K562 treated with DMSO at 1 percent for 24 hours (cell line): Measurements from ENCODE around the gene MYL12B. TPM values are rescaled to one million over a fixed set of nuclear protein-coding genes. Genes with fewer than 3 reads are reported as not detected.

Experiments
- total RNA-seq: library from RNA; unstranded; fragments of 300-600 nt; gene quantifications from 2 replicates; pipeline ENCODE4 v1.2.3, GENCODE V29; 2022; ENCODE audit warnings: low read depth; ENCODE audit not compliant: insufficient read depth

MYL12B gene
- 264 and 283 TPM in 2 replicates for total RNA-seq

DNA sequence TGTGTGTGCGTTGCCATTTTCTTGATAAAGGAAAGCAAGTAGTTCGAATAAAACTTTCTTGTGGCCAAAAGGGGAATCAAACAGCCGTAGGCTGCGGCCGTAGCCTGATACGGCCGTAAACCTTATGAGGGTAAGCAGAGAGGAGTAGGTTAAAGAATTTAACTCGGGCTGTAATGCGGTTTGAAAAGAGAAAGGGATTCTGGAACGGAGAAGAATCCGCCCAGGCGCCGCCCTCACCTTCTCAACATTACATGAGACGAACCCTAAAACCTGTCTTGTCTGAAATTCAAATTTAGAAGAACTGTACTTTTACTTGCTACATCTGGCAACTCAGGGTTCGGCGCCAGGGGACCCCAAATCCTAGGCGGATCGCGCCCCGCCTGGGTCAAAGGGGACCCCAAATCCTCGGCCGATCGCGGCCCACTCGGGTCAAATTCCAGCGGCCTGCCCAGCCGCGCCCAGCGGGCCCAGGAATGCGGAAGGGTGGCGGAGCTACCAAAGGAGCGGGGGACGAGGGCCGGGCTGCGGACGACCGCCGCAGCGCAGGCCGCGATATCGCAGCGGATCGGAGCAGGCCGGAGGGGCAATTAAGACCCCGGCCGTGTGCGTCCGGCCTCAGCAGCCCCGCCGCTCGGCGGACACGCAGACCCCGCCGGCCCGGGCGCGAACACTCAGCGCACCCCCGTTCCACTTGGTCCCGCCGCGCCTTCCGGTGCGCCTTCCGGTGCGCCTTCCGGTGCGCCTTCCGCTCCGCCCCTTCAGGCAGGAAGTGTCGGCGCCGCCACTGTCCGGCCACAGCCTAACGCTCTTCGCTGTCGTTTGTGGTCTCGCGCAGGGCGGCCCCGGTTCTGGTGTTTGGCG is at the start of gene MYL12B:
MYL12B (plus strand) TSS at position 761 of the 861 bp plus-strand sequence. CDS start 10,766 bp downstream, outside the sequence.

DNA sequence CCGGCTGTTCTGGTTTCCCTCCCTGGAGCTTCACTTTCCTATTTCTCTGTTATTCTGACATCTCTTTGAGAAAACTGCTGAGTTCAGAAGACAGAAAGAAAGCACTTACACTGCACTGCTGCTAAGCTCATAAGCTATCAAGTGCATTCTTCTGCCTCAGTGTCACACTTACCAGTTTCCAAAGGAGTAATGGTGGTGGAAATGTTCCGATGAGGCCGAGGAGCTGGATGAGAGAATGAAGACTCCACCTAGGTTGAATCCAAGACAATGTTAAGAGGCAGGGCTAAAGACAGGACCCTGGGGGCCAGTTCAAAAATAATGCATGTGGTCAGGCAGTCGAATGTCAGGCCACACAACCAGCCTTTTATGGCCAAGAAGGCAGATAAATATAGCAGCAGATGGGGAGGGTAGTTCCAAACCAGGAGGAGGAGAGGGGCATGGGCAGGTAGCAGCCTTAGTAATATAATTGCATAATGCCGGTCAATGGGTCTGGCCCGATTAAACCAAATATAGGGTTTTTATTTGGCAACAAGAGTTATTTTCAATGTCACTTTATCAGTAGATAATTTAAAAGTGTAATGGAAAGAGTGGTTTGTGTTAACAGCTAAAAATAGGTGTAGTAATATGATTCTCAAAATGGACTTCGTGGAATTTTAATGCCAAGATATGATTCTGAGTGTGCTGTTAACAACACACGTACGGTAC is 42.1 kb upstream of the MYL12B start, which contains the start of gene MYOM1:
MYOM1 (minus strand) TSS at position 338 of the 705 bp plus-strand sequence. CDS start 4,745 bp downstream, outside the sequence.

GRCh38 chr18:3247240-3248061 is 14.5 kb upstream of the MYL12B start, which contains the start of gene MYL12A:
Gene MYL12A, plus strand, starts transcription at chr18:3247801. Its CDS starts 5,447 bp downstream, at chr18:3253248.

Other genes with a start within 250 kb of the MYL12B start
- 34.4 and 37.7 TPM in 2 replicates for gene LPIN2, start 249.0 kb upstream of the MYL12B start, total RNA-seq
- gene MYOM1, start 42.2 kb upstream of the MYL12B start, total RNA-seq, result 1.9 and 2.1 TPM in 2 replicates
- 306 and 338 TPM in 2 replicates for gene MYL12A, start 14.3 kb upstream of the MYL12B start, total RNA-seq
- gene TGIF1, start 188.0 kb downstream of the MYL12B start, total RNA-seq, result 40.7 and 41.1 TPM in 2 replicates